ENCODE results near the gene OSBPL9. TPM values are rescaled to one million over a fixed set of nuclear protein-coding genes. Genes with fewer than 3 reads are reported as not detected.
A peak's percentile ranks its signal among the peaks of the same experiment; 100 is the strongest.

The OSBPL9 gene
- total RNA-seq, 1 donor from 2014 or later, result 103 TPM

DNA sequence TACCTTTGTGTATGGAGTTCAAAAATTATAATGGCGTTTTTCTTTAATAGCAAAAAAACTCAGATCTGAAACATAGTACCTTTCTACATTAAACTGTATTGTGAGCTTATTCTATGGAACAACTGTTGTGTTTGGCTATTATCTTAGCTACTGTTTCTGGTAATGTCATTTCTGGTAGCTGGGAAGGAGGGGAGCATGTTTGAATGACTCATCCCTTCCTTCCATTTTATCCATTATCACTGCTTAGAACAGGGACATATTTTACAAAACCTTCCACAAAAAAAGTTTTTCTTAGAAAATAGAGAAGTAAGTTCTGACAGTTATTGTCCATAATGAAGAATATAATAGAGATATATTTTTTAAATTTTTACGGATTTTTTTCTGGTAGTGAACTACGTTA is 133.3 kb downstream of the OSBPL9 start:
- TF ChIP-seq, protein P1, sequence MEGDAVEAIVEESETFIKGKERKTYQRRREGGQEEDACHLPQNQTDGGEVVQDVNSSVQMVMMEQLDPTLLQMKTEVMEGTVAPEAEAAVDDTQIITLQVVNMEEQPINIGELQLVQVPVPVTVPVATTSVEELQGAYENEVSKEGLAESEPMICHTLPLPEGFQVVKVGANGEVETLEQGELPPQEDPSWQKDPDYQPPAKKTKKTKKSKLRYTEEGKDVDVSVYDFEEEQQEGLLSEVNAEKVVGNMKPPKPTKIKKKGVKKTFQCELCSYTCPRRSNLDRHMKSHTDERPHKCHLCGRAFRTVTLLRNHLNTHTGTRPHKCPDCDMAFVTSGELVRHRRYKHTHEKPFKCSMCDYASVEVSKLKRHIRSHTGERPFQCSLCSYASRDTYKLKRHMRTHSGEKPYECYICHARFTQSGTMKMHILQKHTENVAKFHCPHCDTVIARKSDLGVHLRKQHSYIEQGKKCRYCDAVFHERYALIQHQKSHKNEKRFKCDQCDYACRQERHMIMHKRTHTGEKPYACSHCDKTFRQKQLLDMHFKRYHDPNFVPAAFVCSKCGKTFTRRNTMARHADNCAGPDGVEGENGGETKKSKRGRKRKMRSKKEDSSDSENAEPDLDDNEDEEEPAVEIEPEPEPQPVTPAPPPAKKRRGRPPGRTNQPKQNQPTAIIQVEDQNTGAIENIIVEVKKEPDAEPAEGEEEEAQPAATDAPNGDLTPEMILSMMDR (IDR thresholded peaks at IDR 0.05; ENCODE audit: unreplicated experiment), result no peak
- Mint-ChIP-seq H3K36me3 (peaks cover 37% of the 10 kb centered on the region), H3K27me3 (ENCODE audit: low read depth) (no peaks in the 10 kb centered on the region), H3K27ac (no peak overlapping the region), H3K4me3 (no peak overlapping the region), H3K4me1 (peaks cover 10% of the 10 kb centered on the region), H3K9me3 (peaks cover 5% of the 10 kb centered on the region)
- no peak for DNase-seq (ENCODE audit: low spot score in 2 of 2, unreplicated experiment in 2 of 2)

DNA sequence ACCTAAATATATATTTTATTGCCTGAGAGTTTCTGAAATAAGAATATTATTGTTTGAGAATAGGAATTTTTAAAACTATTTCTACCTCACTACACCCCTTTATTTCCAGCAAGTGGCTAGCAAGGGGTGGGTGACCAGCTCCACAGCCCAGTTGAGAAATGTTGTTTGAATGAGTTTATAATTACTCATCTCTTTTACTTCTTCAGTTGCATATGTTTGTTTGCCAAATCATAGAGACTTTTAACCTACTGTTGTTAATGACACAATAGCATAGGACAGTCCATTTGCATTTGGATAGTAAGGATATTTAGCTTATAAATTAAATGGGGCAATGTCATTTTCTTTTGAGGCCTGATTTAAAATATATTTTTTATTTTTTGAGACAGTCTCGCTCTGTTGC is 133.8 kb downstream of the OSBPL9 start:
- Mint-ChIP-seq H3K27ac (no peak overlapping the region), H3K9me3 (peaks cover 9% of the 10 kb centered on the region), H3K4me3 (no peak overlapping the region), H3K27me3 (ENCODE audit: low read depth) (no peaks in the 10 kb centered on the region), H3K36me3 (peaks cover 42% of the 10 kb centered on the region), H3K4me1 (peaks cover 10% of the 10 kb centered on the region)
- no peak for DNase-seq (ENCODE audit: low spot score in 2 of 2, unreplicated experiment in 2 of 2)
- TF ChIP-seq, protein P1 (IDR thresholded peaks at IDR 0.05; ENCODE audit: unreplicated experiment), result no peak

DNA sequence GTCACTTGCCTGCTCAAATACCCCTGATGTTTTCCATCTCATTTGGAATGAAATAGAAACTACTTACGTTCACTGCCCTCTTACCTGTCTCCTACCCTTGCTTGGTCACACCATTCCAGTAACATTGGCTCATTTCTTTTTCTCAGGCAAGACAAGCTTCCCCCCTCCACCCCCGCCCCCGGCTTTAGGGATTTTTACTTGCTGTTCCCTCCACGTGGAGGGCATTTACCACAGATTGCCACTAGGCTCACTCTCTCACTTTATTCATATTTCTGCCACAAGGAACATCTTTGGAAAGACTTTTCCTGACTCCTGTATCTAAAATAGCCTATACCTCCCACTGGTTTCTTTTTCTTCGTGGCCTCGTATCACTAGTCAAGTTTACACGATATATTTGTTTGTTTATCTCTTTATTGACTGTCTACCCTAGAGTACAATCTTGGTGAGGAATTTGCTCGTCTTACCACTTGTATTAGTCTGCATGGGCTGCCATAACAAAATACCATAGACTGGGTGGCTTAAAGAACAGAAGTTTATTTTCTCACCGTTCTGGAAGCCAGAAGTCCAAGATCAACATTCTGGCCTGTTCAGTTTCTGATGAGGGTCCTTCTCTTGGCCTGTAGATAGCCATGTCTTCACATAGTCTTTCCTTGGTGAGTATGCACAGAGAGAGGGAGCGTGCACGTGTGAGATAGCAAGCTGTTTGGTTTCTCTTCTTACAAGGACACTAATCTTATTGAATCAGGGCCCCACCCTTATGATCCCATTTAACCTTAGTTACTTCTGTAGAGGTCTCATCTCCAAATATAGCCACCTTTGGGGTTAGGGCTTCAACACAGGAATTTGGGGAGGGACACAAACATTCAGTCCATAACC is 135.4 kb downstream of the OSBPL9 start:
- H3K9me3 Mint-ChIP-seq, result peaks cover 11% of the 10 kb centered on the region
- TF ChIP-seq, protein P1 (IDR thresholded peaks at IDR 0.05; ENCODE audit: unreplicated experiment), result no peak
- no peak for DNase-seq (ENCODE audit: low spot score in 2 of 2, unreplicated experiment in 2 of 2)
- H3K4me1 Mint-ChIP-seq, result peaks cover 14% of the 10 kb centered on the region
- no peaks in the 10 kb centered on the region for H3K27me3 Mint-ChIP-seq (ENCODE audit: low read depth)
- no peak overlapping the region for H3K4me3 Mint-ChIP-seq
- H3K27ac Mint-ChIP-seq, result no peak overlapping the region
- H3K36me3 Mint-ChIP-seq, result peaks cover 39% of the 10 kb centered on the region

DNA sequence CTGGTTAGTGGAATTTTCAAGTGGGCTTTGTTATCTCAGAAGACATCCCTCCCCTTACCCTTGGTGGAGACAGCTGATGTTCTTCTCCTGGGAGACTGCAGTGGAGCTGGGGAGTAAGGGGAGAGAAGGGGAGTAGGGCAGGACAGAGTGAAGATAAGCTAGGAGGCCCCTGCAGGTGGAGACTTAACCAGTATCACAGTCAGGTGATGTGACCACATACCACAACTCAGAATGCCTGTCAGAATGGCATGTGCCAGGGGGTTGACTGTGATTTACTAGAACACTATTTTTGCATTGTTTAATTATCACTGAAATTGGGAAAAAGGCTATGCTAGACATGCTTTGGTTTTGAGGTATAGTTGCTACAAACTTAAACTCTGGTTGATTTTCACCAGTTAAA is 137.1 kb downstream of the OSBPL9 start:
- peaks cover 14% of the 10 kb centered on the region for H3K4me1 Mint-ChIP-seq
- H3K9me3 Mint-ChIP-seq, result peaks cover 11% of the 10 kb centered on the region
- H3K4me3 Mint-ChIP-seq, result no peak overlapping the region
- H3K27me3 Mint-ChIP-seq (ENCODE audit: low read depth), result no peaks in the 10 kb centered on the region
- DNase-seq (ENCODE audit: low spot score in 2 of 2, unreplicated experiment in 2 of 2), result no peak
- H3K36me3 Mint-ChIP-seq, result peaks cover 35% of the 10 kb centered on the region
- H3K27ac Mint-ChIP-seq, result peak overlapping the region; percentile 67
- TF ChIP-seq, protein P1 (IDR thresholded peaks at IDR 0.05; ENCODE audit: unreplicated experiment), result no peak

DNA sequence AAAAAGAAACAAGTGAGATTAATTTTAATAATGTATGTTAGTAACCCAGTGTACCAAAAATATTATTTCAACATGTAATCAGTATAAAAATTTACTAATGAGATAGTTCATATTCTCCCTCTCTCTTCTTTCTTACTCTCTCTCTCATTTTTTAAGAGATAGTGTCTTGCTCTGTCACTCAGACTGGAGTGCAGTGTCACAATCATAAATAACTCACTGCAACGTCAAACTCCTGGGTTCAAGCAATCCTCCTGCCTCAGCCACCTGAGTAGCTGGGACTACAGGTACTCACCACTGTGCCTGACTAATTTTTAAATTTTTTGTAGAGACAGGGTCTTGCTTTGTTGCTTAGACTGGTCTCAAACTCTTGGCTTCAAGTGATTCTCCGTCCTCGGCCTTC is 137.8 kb downstream of the OSBPL9 start:
- Mint-ChIP-seq H3K9me3 (peaks cover 11% of the 10 kb centered on the region), H3K27me3 (ENCODE audit: low read depth) (no peaks in the 10 kb centered on the region), H3K36me3 (peaks cover 35% of the 10 kb centered on the region), H3K4me3 (no peak overlapping the region), H3K27ac (no peak overlapping the region), H3K4me1 (peaks cover 14% of the 10 kb centered on the region)
- DNase-seq (ENCODE audit: low spot score in 2 of 2, unreplicated experiment in 2 of 2), result no peak
- TF ChIP-seq, protein P1 (IDR thresholded peaks at IDR 0.05; ENCODE audit: unreplicated experiment), result no peak

Data from mesothelial cell of epicardium (in vitro differentiated cells).